ENCODE measurements around the gene ACSL1.
A peak's percentile ranks its signal among the peaks of the same experiment; 100 is the strongest.

The ACSL1 gene

DNA sequence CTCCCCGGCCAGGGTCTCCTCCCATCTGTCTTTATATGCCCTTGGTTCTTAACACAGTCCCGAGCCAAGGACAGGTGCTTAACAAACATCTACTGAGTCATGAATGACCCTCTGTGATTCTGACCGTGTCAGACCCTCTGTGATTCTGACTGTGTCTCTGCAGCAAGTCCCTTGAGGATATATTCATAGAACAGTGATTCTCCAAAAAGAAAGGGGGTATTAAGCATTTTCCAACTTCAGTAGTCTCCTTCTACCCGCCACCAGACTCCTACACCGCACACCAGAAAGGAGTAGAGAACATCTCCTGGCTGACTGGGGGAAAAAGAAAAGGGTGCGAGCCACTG is 13.6 kb downstream of the ACSL1 start:
- no peak for DNase-seq (ENCODE audit: low spot score)

DNA sequence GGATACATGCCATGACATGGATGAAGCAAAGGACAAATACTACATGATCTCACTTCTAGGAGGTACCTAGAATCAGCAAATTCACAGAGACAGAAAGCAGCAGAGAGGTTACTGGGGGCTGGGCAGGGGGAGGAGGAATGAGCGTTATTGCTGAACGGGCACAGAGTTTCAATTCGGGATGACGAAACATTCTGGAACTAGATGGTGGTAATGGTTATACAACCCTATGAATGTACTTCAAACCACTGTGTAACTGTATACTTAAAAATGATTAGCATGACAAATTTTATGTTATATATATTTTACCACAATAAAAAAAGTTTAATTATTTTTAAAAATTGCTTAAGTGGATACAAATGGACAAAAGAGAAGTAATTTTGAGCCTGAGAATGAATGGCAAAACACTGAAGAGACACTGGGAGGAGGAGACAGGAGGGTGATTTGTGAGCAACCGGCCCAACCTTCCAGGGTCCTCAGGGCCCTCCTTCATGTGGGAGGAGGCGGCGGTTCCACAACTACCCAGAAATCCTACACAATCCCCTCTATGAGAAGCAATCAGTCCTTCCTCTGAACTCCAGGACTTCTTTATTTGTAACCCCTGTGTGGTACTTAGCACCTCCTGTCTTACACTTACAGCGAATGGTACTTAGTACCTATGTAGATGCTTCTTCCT is 14.1 kb downstream of the ACSL1 start:
- DNase-seq (ENCODE audit: low spot score), result no peak

GRCh38 chr4:184810720-184811119 is 15.0 kb downstream of the ACSL1 start:
- no peak for DNase-seq (ENCODE audit: low spot score)

DNA sequence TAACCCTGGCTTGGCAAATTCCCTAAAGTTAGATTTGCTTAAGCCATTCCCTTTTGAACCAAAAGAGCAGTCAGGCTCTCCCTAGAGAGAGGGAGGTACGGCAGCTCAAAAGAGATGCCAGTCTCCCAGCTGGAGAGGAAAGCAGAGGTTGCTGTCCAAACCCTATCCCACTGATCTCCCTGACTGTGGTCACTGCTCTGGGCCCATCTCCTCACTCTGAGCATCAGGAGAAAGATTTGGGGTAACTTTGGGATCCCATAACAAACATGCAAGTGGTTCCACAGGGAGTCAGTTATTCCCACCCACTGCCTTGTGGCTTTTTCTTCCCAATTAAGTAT is 17.1 kb downstream of the ACSL1 start:
- no peak for DNase-seq (ENCODE audit: low spot score)

GRCh38 chr4:184807797-184808712 is 17.7 kb downstream of the ACSL1 start:
- peak; percentile 33 for DNase-seq (ENCODE audit: low spot score)

DNA sequence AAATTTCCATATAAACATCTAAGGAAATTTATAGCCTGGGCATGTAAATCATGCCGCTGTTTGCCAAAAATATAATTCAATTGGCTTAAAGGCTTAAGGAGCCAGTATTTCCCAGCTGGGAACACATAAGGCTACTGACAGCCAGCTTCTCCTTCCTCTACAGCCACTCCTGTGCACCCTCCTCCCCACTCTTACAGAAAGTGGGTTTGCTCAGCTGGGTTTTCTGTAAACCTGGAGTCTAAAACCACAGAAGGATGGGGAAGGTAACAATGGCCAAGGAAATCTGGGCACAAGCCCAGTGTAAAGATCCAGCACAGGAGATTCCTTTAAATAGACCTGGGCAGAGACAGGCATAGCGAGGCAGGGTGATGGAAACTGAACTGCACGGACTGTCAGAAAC is 18.5 kb downstream of the ACSL1 start:
- DNase-seq (ENCODE audit: low spot score), result no peak

DNA sequence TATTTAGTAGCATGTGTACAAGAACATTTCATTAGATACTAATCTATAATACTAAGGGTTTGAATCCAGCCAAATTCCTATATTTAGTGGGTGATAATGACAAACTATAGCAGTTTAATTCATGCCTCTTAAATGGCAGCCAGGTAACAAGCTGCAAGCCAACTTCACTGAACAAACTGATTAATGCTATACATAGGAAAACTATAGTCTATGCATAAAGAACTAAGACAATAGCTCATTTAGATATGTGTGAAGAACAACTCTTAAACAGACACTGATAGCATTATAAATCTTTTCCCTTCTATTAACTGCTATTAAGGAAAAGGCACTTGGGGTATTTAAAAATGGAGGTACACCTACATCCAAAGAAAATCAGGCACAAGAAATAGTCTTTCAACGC is 19.1 kb downstream of the ACSL1 start:
- no peak for DNase-seq (ENCODE audit: low spot score)

DNA sequence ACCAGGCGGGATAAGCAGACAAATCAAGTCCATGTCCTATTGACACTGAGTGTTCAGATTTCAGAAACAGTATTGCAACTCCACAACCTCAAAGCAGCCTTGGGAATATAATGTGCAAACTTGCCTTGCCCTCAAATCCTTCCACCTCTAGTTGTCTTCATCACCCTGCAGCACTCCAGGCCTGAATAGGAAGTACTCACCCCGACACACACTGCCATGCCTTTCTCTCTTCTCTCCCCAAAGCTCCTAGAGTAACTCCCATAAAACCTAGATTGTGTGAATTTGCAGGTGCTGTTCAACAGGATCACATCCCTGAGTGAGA is 19.6 kb downstream of the ACSL1 start:
- DNase-seq (ENCODE audit: low spot score), result no peak

- DNase-seq (ENCODE audit: low spot score), result peak; percentile 24
Observed at GRCh38 chr4:184805462-184806228, 20.1 kb downstream of the ACSL1 start.

DNA sequence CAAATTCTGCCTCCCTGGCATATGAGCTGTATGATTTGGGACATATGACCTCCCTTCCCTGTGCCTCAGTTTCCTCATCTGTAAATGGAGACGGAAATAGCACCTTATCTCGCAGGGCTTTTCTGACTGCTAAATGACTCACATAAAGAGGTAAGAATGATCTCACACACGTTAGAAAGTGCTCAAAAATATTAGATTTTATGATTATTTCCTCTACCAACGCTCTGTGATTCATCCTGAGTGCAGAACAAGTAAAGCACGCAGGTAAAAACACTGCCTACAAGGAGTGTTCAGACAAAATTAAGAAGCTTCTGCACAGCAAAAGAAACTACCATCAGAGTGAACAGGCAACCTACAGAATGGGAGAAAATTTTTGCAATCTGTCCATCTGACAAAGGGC is 21.1 kb downstream of the ACSL1 start:
- DNase-seq (ENCODE audit: low spot score), result no peak

- DNase-seq (ENCODE audit: low spot score), result no peak
Observed at GRCh38 chr4:184803874-184804273, 21.9 kb downstream of the ACSL1 start.

GRCh38 chr4:184803133-184803532 is 22.6 kb downstream of the ACSL1 start:
- DNase-seq (ENCODE audit: low spot score), result no peak

DNA sequence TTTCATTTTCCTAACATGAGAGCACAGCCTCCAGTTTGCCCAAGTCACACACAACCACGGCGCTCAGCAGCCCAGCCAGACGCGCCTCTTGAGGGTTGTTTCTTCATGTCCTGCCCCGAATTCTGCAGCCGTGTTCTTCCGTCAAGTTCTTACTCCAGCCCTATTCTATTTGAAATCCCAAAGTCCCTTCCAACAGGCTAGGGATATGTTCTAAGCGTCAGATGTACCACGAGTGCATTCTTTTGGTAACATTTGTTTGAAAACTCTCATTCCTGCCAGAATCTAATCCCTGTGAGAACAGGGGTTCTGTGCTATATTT is 23.1 kb downstream of the ACSL1 start:
- no peak for DNase-seq (ENCODE audit: low spot score)

DNA sequence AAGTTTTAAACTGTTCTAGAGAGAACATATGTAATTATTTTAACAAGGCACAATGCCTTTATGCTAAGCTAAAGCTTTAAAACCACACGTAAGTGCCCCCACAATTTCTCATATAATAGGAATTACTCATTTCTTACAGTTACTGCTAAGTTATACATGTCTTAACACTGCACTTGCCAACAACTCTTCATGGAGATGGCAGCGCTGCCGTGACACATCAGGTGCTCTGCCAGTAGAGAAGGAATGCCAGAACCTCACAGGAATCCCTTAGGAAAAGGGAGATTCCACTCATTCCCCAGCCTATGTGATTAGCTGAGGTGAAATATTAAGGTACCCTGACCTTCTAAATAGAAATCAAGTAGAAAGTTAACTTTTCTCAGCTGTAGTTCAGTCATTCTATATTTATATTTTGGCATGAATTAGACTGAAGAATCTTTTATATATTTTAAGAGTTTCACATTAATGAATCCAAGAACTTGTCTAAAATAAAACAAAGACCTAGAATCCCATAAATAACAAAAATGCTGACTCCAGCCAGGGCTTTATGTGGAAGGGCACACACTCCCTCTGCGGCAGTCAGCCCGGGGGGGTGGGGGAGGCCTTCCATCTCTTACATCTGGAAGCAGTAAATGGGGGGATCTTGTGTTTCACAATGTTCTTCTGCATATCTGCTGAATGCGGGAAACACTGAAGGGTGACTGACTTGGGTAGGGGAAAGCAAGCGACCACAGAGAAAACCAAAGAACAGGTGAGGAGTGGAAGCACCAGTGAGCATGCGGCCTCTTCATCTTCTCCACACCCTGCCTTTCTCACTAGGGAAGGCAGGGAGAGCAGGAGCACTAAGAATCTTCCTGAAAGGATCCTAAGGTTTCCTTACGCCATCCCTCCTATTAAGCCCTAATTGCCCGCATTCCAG is 23.7 kb downstream of the ACSL1 start:
- no peak for DNase-seq (ENCODE audit: low spot score)

GRCh38 chr4:184798504-184798903 is 27.3 kb downstream of the ACSL1 start:
- no peak for DNase-seq (ENCODE audit: low spot score)

DNA sequence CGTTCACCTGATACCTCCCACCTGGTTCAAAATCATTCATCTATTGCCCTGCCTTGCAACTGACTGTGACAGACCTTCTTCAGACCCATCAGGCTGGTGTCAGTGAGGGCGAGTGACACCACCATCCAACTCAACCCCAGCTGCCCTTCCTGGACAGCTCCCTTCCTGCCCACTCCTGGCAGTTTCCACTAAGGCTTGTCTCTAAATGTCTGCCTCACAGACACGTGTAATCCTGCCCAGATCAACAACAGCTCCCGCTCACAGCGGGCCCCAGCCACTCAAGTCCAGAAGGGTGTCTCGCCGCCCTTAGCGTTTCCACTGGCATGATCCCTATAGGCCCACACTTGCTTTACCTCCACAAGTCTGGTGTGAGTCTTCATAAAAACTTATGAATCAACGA is 28.9 kb downstream of the ACSL1 start:
- DNase-seq (ENCODE audit: low spot score), result no peak

DNA sequence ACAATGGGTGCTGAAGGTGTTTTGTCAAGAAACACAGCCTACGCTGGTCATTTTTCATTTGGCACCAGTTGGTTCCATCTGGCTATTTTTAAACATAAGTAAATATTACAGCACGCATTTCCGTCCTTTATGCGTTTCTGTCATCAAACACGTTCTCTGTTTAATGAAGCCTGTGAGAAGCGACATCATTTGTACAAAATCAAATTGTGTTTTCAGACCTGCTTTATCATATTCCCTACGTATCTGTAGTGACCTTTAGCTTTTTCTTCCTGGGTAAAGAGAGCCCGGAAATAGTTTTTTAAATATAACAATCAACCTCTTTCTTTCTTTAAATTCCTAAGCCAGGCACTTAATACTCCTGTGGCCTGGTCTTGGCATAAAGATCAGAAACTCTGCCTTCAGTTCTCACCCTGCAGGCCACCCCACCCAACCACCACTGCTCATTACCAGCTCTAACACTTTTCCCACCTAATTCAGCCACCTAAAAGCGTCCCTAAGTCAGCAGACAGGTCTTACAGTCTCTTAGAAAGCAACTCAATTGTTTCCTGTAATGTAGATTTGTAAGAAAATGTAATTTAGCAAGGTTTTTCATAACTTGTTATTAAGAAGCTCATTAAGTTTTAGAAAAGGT is 30.4 kb downstream of the ACSL1 start:
- no peak for DNase-seq (ENCODE audit: low spot score)

DNA sequence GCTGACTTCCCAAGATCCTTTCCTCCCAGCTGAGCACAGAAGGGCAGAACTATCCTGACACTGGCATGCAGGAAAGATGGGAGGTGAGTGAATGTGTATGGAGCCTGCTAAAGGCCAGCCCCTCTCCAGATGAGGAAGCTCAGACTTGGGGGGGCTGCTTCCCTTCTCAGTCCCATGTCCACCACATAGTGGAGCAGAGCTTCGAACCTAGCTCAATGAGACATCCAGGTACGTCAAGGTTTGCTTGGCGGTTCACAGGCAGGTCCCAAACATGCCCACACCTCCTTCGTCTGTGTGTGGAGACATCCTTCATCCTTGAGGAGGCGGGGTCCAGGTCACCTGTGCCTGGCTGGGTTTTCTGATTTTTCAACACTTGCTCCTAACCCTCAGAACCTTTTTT is 31.3 kb downstream of the ACSL1 start:
- DNase-seq (ENCODE audit: low spot score), result no peak

DNA sequence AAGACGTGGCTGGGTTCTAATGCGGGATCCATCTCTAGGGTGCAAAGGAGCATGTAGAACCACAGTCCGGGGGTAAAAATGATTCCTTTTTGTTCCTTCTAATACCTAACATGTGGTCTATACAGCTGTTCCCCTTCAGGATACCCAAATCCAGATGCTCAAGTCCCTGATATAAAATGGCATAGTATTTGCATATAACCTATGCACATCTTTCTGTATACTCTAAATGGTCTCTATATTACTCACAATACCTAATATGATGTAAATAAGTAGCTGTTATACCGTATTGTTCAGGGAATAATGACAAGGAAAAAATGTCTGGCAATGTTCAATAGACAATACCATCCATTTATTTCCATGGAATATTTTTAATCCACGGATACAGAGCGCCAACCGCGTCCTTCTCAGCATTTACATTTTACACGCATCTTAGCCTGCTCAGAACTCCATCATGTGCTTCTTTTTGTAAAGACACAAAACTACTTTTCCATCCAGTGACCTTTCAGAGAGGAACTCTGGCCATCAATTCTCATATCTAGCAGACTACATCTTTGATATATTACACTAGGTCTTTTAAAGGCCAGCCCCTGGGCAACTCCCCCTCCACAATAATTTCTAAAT is 31.9 kb downstream of the ACSL1 start:
- DNase-seq (ENCODE audit: low spot score), result no peak

- DNase-seq (ENCODE audit: low spot score), result peak; percentile 68
Observed at GRCh38 chr4:184792950-184793555, 32.7 kb downstream of the ACSL1 start.

DNA sequence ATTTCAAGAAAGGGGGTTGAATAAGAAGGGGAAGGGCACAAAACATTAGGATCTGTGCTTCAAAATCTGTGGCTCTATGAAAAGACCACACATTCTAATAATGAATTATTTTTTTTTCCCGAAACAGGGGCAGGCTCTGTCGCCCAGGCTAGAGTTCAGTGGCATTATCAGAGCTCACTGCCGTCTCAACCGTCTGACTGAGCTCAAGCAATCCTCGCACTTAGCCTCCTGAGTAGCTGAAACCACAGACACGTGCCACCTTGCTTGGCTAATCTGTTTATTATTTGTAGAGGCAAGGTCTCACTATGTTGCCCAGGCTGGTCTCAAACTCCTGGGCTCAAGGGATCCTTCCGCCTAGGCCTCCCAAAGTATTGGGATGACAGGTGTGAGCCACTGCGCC is 33.4 kb downstream of the ACSL1 start:
- no peak for DNase-seq (ENCODE audit: low spot score)
